Measurements from ENCODE around the gene CFP. TPM values are rescaled to one million over a fixed set of nuclear protein-coding genes. Genes with fewer than 3 reads are reported as not detected.
"Not testable (repeated sequence)": the region's sequence is repeated elsewhere in the genome, so short reads cannot be mapped to it uniquely, and the experiment has no call there.

The CFP gene
- 0.10 and 0.12 TPM in 2 replicates for total RNA-seq (2014; rRNA removed; shearing (Covaris generic))

GRCh38 chrX:47629419-47630200 is at the start of gene CFP:
Gene CFP (minus strand): TSS chrX:47629930. CDS start chrX:47629844, 86 bp downstream.
- no peak for DNase-seq (ENCODE audit: low read depth)

DNA sequence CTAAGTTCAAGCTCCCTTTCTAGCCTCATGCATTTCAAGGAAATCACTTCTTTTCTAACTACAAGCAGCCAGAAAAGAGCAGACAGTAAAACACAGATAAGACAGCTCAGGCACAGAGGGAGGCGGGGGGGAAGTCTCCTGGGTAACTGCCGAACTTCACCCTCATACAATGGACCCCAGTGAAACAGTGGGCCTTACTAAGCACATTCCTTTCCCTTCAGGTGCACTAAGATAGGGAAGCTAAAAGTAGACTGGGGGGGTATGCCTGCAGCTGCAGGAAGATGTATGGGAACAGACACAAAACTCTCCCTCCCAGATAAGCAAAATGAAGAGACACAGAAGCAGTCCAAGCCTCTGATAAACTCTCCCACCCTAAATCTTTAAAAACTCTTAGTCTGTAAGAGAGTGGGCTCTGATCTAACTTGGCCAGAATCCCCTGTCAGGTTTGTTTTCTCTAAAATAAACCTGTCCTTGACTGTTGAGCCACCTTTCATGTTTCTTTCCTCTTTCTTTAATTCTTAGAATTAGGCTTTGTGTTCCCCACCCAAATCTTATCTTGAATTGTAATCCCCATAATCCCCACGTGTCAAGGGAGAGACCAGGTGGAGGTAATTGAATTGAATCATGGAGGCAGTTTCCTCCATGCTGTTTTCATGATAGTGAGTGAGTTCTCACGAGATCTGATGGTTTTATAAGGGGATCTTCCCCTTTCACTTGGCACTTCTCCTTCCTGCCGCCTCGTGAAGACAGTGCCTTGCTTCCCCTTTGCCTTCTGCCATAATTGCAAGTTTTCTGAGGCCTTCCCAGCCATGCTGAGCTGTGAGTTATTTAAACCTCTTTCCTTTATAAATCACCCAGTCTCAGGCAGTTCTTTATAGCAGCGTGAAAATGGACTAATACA is 46.5 kb upstream of the CFP start:
- not testable (repeated sequence) for DNase-seq (ENCODE audit: low read depth)

DNA sequence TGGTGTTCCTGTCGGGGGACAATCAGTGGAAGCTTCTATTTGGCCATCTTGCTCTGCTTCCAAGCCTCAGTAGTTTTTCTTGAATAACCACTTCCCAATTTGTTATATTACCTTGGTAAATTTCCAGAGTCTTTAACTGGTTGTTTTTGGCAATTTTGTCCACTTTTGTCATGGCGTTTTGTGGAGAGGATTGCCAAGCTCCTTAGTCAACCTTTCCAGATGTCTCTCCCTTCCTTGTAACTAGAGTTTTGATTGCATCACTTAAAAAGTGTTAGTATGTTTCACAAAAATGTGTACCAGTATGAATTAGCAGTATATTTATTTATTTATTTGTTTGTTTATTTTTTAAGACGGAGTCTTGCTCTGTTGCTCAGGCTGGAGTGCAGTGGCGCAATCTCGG is 45.0 kb upstream of the CFP start:
- no peak for DNase-seq (ENCODE audit: low read depth)

GRCh38 chrX:47665797-47666196 is 36.1 kb upstream of the CFP start:
- not testable (repeated sequence) for DNase-seq (ENCODE audit: low read depth)

DNA sequence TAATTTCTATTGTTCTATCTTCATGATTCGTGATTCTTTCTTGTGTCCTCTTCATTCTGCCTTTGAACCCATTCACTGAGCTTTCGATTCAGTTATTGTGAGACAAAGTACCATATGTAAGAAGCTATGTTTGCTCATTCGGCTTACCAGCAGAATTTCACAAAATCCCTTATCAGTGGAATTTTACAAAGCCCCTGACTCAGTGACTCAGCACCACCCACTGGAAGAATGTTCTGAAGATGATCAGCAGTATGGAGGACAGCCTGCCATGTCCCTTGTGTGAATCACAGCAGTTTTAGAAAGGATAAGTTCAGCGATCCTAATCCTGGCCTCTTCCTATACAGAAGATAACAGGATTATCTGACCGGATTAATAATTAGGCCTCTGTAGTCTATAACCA is 35.0 kb upstream of the CFP start:
- DNase-seq (ENCODE audit: low read depth): no peak

- DNase-seq (ENCODE audit: low read depth): peak; percentile 89
These were observed 32.5 kb upstream of the CFP start for GRCh38 chrX:47662144-47662657.

GRCh38 chrX:47661539-47661938 is 31.8 kb upstream of the CFP start:
- no peak for DNase-seq (ENCODE audit: low read depth)

DNA sequence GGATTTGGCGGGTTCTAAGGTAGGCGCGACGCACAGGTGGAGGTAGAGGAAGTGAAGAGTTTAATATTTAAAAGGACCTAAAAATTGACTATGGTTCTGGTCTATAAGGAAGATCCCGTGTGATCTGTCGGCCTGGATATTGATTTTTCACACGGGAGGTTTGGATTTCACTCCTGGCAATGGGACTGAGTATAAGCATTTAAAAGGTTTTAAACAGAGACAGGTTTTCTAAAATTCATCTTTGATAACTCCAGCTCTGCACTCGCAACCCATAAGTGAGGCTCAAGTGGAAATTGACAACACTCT is 29.6 kb upstream of the CFP start:
- DNase-seq (ENCODE audit: low read depth): no peak

DNA sequence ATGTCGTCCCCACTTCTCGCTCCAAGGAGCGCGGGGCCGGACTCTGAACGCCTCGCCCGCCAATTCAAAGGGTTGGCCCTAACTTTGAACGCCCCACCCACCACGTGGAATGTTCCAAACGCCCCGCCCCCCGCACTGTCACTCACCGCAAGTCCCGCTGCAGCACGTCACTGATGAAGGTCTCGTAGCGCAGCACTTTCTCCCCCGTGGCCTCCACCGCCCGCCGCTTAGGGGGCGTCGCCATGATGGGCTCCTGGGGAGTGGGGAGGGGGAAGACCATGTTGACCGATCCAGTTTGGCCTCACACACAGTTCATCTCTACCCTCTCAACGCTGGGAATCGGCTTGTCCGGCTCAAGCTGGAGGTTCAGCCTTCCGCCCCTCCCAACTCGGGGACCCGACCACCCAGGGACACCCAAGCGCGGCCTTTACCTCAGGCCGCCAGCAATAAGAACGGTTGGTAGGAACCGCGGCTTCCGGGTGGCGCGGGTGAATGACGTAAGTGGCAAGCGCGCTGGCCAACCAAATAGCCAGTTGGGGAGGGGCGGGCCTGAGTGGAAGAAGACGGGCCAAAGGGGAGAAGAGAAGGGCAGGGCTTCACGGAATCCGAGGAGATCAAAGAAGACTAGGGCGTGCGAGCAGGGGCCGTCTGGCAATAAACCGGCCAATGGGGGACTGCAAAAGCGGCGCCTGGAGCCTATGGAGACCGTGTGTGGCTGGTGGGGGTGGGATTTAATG is 29.1 kb upstream of the CFP start, which contains the start of gene UXT:
UXT (minus strand) TSS at position 497 of the 737 bp plus-strand sequence; CDS start at position 244, 253 bp downstream.
- DNase-seq (ENCODE audit: low read depth): peak; percentile 97

GRCh38 chrX:47658301-47658683 is 28.6 kb upstream of the CFP start:
- DNase-seq (ENCODE audit: low read depth): no peak

DNA sequence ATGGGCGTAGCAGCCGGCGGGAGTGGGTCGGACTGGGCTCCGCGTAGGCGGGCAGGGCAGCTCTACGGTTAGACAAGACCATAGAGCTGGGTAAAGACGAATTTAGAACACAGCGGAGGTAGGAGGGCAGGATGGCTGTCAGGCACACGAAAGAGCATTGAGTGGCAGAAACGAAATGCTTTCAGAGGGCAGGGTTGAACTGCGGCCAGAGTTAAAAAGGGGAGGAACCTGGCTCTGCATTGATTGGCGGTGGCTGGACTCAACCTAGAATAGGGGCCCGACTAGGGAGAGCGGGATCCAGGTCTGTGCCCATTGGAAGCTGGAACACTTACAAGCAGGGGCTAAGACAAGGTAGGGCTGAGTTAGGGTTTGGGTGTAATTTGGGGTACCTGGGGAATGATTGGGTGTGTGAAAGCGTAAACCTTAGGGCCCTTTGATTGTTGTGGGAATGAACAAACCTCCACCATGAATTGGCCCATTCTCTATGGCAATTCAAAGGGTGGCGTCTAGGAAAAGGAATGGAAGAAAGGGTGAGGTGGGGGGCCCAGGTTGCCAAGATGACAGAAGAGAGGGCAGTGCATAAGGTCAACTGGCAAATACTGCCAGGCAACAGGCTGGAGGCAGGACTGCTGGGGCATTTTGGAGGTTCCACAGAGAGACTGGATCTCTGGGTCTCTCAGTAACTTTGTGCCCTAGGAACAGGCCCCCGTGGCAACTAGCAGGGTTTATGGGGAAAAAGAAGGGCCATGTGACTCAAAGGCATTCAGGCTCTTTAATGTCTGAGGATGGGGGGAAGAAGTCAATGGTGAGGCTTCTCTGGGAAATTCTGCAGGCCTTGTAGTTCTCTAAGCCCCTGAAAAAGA is 21.5 kb upstream of the CFP start:
- DNase-seq (ENCODE audit: low read depth): no peak

DNA sequence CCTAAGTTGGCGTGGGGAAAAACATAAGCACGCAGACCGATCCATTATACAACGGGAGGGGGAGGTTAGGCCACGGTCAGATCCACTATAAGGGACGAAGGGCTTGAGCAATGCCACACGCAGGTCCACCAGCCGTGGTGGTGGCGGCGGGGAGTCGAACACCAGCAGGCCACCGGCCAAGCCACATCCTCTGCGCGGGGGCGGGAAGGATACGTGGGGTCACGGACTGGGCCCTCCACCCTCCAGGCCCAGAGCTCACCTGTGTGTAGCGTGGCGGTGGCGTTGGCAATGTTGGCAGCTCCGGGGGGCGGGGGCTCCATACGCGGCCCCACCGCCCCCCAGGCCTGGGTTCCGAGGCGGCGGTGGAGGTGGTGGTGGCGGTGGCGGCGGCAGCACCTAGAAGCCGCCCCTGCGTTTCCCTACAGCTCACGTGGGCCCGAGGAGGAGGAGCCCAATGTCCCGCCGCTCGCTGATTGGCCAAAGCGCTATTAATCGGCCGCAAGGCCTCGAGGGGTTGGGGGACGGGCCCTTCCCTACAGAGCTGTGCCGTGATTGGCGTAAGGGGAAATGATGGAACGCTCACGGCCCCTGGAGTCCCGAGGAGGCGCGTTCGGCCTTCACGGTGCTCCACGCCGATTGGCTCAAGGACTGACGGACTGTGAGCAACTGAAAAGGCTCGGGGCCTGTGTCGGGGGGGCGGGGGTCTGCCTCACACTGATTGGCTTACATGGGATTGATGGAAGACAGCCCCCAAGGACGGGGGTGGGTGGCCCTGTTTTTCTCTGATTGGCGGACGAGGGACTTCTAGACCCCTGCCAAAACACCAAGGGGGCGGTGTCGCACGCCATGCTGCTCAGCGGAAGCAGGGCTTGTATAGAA is 20.7 kb upstream of the CFP start, which contains the start of gene ELK1:
ELK1 (minus strand) TSS at position 400 of the 879 bp plus-strand sequence. CDS start 9,122 bp downstream, outside the sequence.
- DNase-seq (ENCODE audit: low read depth): peak; percentile 99

- DNase-seq (ENCODE audit: low read depth): no peak
These were observed 20.0 kb upstream of the CFP start for GRCh38 chrX:47649781-47650163.

- DNase-seq (ENCODE audit: low read depth): no peak
These were observed 19.5 kb upstream of the CFP start for GRCh38 chrX:47649271-47649670.

GRCh38 chrX:47648376-47648775 is 18.6 kb upstream of the CFP start:
- DNase-seq (ENCODE audit: low read depth): no peak

GRCh38 chrX:47646636-47647035 is 16.9 kb upstream of the CFP start:
- DNase-seq (ENCODE audit: low read depth): no peak

- DNase-seq (ENCODE audit: low read depth): no peak
These were observed 15.8 kb upstream of the CFP start for GRCh38 chrX:47645530-47645929.

DNA sequence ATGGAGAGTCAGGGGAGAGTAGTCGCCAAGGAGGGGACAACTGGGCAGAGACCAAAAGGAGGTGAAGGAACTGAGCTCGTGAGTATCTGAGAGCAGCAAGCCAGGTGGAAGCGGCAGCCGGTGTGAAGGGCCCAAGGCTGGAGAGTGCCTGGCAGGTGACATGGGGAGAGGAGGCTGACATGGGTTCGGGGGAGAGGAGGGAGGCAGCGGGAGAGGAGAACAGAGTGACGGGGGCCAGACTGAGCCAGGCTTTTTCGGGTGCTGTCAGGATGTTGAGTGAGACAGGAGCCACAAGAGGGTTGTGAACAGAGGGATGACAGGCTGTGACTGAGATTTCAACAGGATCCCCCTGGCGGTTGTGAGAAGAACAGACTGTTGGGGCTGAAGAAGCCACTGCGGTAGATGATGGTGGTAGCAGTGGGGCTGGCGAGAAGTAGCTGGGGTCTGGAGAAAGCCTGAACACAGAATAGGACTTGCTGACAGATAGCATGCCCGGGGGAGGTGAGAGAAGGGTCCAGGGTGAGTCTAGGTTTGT is 14.9 kb upstream of the CFP start:
- DNase-seq (ENCODE audit: low read depth): peak; percentile 19

DNA sequence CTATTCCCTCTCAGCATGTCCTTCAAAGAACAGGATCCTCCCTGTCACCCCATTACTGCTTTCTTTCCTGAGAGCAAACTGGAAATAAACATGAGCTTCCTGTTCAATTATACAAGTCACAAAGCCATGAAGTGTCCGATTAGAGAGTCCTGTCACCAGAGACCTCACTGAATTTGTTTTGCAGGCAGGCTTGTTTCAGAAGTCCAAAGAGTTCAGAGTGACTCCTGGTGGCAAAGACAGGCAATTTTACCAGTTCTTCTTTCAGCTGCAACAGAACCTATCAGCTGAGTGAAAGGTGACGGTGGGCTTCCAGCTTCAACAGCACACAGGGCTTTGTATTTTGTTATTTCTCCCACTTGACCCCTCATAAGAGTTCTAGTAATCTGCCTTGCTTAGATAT is 14.2 kb upstream of the CFP start:
- peak; percentile 22 for DNase-seq (ENCODE audit: low read depth)

- no peak for DNase-seq (ENCODE audit: low read depth)
These were observed 9.1 kb upstream of the CFP start for GRCh38 chrX:47638816-47639215.
